ENCODE data around the gene RCL1. TPM values are rescaled to one million over a fixed set of nuclear protein-coding genes. Genes with fewer than 3 reads are reported as not detected.

The RCL1 gene
- total and polyA plus RNA-seq, 4 donors, result 14.3 to 32.0 (median 22.6) TPM

DNA sequence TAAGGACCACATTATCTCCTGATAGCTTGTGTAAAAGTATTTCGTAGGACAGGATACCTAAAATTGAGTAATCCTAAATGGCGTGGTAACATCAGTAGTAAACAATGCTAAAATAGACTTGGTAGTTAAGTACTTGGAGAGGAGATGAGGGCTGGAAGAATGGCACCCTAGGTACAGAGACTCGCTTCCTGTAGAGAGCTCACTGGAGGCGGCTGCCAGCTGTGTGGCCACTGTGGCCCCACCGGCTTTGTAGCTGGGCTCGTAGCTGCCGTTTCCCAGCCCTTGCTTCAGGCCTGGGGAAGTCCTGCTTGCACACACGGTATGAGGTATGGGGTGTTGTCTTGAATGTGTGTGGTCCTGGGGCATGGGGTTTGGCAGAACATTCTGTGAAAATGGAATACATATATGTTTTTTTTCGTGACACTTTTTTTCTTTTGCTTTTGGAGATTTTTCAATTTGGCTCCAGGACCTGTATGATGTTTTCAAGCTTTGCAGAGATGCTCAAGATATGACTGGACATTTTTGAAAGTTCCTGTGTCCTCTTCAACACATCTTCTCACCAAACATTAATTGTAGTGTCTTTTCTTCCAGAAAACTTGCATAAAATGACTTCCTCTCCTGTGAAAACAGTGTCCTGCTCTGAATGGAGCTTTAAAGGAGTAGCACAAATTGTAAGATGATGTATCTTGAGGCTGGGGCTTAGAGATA lies 58.0 kb downstream of the RCL1 start:
- no peaks in the 10 kb centered on the region for H3K9me3 ChIP-seq (ENCODE audit: control insufficient read depth, insufficient read depth, low read length)
- WGBS (ENCODE audit: insufficient coverage), result 88% methylated on average over 7 of the region's 9 CpGs
- H3K4me1 ChIP-seq (ENCODE audit: control insufficient read depth, insufficient read depth, low read length), result peaks cover 3% of the 10 kb centered on the region
- peaks cover 18% of the 10 kb centered on the region for H3K36me3 ChIP-seq (ENCODE audit: control insufficient read depth, insufficient read depth, low read length)
- no peaks in the 10 kb centered on the region for H3K27me3 ChIP-seq (ENCODE audit: control insufficient read depth, insufficient read depth, low read length)
- H3K27ac ChIP-seq (ENCODE audit: low read depth, low read length), result no peak overlapping the region
- no peak overlapping the region for H3K4me3 ChIP-seq (ENCODE audit: low read depth, low read length)
- no peak for DNase-seq (ENCODE audit: low read depth in 4 of 6, low spot score in 6 of 6)

GRCh38 chr9:4852419-4852818 lies 59.7 kb downstream of the RCL1 start:
- Histone ChIP-seq H3K4me3 (ENCODE audit: low read depth, low read length) (no peak overlapping the region), H3K27me3 (ENCODE audit: control insufficient read depth, insufficient read depth, low read length) (no peaks in the 10 kb centered on the region), H3K9me3 (ENCODE audit: control insufficient read depth, insufficient read depth, low read length) (no peaks in the 10 kb centered on the region), H3K4me1 (ENCODE audit: control insufficient read depth, insufficient read depth, low read length) (peaks cover 3% of the 10 kb centered on the region), H3K27ac (ENCODE audit: low read depth, low read length) (no peak overlapping the region), H3K36me3 (ENCODE audit: control insufficient read depth, insufficient read depth, low read length) (peaks cover 18% of the 10 kb centered on the region)
- WGBS (ENCODE audit: insufficient coverage), result 96% methylated on average over 6 of the region's 6 CpGs
- DNase-seq (ENCODE audit: low read depth in 4 of 6, low spot score in 6 of 6), result no peak

DNA sequence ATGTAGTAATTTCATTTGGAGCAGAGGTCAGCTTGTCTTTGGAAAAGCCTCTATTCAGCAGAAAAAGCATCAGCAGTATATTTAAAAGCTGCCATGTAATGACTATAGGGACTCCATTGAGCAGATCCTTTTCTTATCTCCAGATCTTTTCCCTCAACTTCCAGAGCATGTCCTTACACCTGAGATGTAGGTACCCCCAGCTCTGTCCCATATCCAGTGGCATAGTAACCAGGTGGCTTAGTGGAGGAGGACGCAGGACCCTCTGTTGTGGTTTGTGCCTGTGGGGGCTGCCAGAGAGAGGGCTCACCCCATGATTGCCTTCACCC lies 61.5 kb downstream of the RCL1 start:
- Histone ChIP-seq H3K36me3 (ENCODE audit: control insufficient read depth, insufficient read depth, low read length) (peaks cover 14% of the 10 kb centered on the region), H3K27ac (ENCODE audit: low read depth, low read length) (no peak overlapping the region), H3K4me3 (ENCODE audit: low read depth, low read length) (no peak overlapping the region), H3K27me3 (ENCODE audit: control insufficient read depth, insufficient read depth, low read length) (no peaks in the 10 kb centered on the region), H3K9me3 (ENCODE audit: control insufficient read depth, insufficient read depth, low read length) (no peaks in the 10 kb centered on the region), H3K4me1 (ENCODE audit: control insufficient read depth, insufficient read depth, low read length) (peaks cover 3% of the 10 kb centered on the region)
- no CpG with 5 or more reads among the region's 1 CpG for WGBS (ENCODE audit: insufficient coverage)
- DNase-seq (ENCODE audit: low read depth in 4 of 6, low spot score in 6 of 6), result no peak

DNA sequence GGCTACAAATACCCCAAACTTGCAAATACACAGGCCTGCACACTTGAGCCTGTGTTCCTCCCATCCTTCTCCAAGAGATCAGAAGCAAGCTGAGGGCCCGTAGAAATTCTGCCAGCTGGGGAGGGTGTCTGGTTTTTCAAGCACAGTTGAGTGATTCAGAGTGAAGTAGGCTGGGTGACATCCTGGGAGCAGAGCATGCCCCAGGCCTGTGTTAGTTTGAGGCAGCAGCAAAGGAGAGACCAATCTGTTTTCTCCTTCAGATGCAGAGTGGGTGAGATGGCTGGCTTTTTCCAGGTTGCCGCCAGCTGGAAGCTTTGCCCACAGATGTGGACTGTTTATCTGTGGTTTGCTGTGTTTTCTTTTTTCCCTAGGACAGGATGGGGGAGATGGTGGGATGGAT lies 63.1 kb downstream of the RCL1 start:
- Histone ChIP-seq H3K4me3 (ENCODE audit: low read depth, low read length) (no peak overlapping the region), H3K9me3 (ENCODE audit: control insufficient read depth, insufficient read depth, low read length) (no peaks in the 10 kb centered on the region), H3K27me3 (ENCODE audit: control insufficient read depth, insufficient read depth, low read length) (no peaks in the 10 kb centered on the region), H3K4me1 (ENCODE audit: control insufficient read depth, insufficient read depth, low read length) (no peaks in the 10 kb centered on the region), H3K36me3 (ENCODE audit: control insufficient read depth, insufficient read depth, low read length) (peaks cover 10% of the 10 kb centered on the region), H3K27ac (ENCODE audit: low read depth, low read length) (peak overlapping the region; percentile 8)
- DNase-seq (ENCODE audit: low read depth in 4 of 6, low spot score in 6 of 6), result peak in 4 of 6 donors; percentile 6 to 62 (median 20)
- 80% methylated on average over 2 of the region's 2 CpGs for WGBS (ENCODE audit: insufficient coverage)

- Histone ChIP-seq H3K4me3 (ENCODE audit: low read depth, low read length) (no peak overlapping the region), H3K9me3 (ENCODE audit: control insufficient read depth, insufficient read depth, low read length) (no peaks in the 10 kb centered on the region), H3K27ac (ENCODE audit: low read depth, low read length) (no peak overlapping the region), H3K36me3 (ENCODE audit: control insufficient read depth, insufficient read depth, low read length) (peaks cover 10% of the 10 kb centered on the region), H3K4me1 (ENCODE audit: control insufficient read depth, insufficient read depth, low read length) (no peaks in the 10 kb centered on the region), H3K27me3 (ENCODE audit: control insufficient read depth, insufficient read depth, low read length) (no peaks in the 10 kb centered on the region)
- no peak for DNase-seq (ENCODE audit: low read depth in 4 of 6, low spot score in 6 of 6)
- no CpG with 5 or more reads among the region's 8 CpGs for WGBS (ENCODE audit: insufficient coverage)
Measured at GRCh38 chr9:4857163-4857810, 64.5 kb downstream of the RCL1 start.

DNA sequence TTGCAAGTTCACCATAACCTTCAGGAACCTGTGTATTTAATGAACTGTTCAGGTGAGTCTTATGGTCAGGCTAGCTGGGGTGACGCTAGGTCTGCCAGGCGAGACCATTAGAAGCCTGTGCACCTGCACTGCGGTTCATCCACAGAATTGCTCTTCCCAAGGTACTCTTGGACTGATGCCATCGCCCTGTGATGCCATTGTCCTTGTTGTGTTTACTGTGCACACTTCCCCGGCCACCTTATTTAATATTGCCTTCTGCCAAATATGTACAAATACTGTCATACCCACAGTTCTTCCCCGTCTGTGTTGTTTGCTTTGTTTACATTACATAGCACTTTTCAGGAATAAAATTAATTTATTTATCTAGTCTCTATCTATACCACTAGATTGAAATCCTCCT lies 66.3 kb downstream of the RCL1 start:
- no peaks in the 10 kb centered on the region for H3K27me3 ChIP-seq (ENCODE audit: control insufficient read depth, insufficient read depth, low read length)
- no peak for DNase-seq (ENCODE audit: low read depth in 4 of 6, low spot score in 6 of 6)
- no peak overlapping the region for H3K4me3 ChIP-seq (ENCODE audit: low read depth, low read length)
- H3K9me3 ChIP-seq (ENCODE audit: control insufficient read depth, insufficient read depth, low read length), result no peaks in the 10 kb centered on the region
- H3K4me1 ChIP-seq (ENCODE audit: control insufficient read depth, insufficient read depth, low read length), result peaks cover 4% of the 10 kb centered on the region
- H3K27ac ChIP-seq (ENCODE audit: low read depth, low read length), result no peak overlapping the region
- WGBS (ENCODE audit: insufficient coverage), result 100% methylated on average over 4 of the region's 6 CpGs
- peaks cover under 1% of the 10 kb centered on the region for H3K36me3 ChIP-seq (ENCODE audit: control insufficient read depth, insufficient read depth, low read length)

- Histone ChIP-seq H3K4me3 (ENCODE audit: low read depth, low read length) (no peak overlapping the region), H3K4me1 (ENCODE audit: control insufficient read depth, insufficient read depth, low read length) (peaks cover 4% of the 10 kb centered on the region), H3K36me3 (ENCODE audit: control insufficient read depth, insufficient read depth, low read length) (no peaks in the 10 kb centered on the region), H3K27me3 (ENCODE audit: control insufficient read depth, insufficient read depth, low read length) (no peaks in the 10 kb centered on the region), H3K27ac (ENCODE audit: low read depth, low read length) (no peak overlapping the region), H3K9me3 (ENCODE audit: control insufficient read depth, insufficient read depth, low read length) (no peaks in the 10 kb centered on the region)
- no peak for DNase-seq (ENCODE audit: low read depth in 4 of 6, low spot score in 6 of 6)
- WGBS (ENCODE audit: insufficient coverage), result no CpG with 5 or more reads among the region's 2 CpGs
Measured at GRCh38 chr9:4860383-4860782, 67.6 kb downstream of the RCL1 start.

- DNase-seq (ENCODE audit: low read depth in 4 of 6, low spot score in 6 of 6), result no peak
- Histone ChIP-seq H3K9me3 (ENCODE audit: control insufficient read depth, insufficient read depth, low read length) (no peaks in the 10 kb centered on the region), H3K36me3 (ENCODE audit: control insufficient read depth, insufficient read depth, low read length) (no peaks in the 10 kb centered on the region), H3K27ac (ENCODE audit: low read depth, low read length) (no peak overlapping the region), H3K4me3 (ENCODE audit: low read depth, low read length) (no peak overlapping the region), H3K27me3 (ENCODE audit: control insufficient read depth, insufficient read depth, low read length) (no peaks in the 10 kb centered on the region), H3K4me1 (ENCODE audit: control insufficient read depth, insufficient read depth, low read length) (peaks cover 4% of the 10 kb centered on the region)
- WGBS (ENCODE audit: insufficient coverage), result 90% methylated on average over 1 of the region's 2 CpGs
Measured at GRCh38 chr9:4861145-4861544, 68.4 kb downstream of the RCL1 start.

DNA sequence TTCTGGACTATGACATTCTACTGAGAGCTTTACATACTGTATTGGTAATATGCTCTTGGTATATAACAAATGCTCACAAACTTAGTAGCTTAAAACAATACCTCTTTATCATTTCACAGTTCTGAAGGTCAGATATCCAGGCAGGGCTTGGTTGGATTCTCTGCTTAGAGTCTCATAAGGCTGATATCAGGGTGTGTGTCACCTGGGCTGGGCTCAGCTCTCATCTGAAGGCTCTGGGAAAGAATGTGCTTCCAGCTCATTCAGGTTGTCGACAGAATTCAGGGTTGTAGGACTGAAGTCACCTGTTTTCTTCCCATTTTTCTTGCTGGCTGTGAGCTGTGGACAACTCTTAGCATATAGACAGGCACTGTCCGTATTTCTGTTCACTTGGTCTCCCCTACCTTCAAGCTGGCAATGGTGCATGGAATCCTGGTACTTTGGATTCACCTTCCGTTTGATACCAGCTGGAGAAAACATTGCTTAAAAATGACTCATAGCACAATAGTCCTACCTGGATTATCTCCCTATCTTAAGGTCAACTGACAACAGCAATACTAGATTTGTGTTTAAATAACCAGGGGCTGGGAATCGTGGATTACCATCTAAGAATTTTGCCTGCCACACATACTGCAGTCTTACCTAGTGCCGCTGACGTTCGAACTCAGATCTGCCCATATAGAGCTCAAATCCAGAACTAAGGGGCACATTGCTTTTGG lies 69.2 kb downstream of the RCL1 start:
- WGBS (ENCODE audit: insufficient coverage), result 100% methylated on average over 6 of the region's 7 CpGs
- Histone ChIP-seq H3K27me3 (ENCODE audit: control insufficient read depth, insufficient read depth, low read length) (no peaks in the 10 kb centered on the region), H3K9me3 (ENCODE audit: control insufficient read depth, insufficient read depth, low read length) (no peaks in the 10 kb centered on the region), H3K4me1 (ENCODE audit: control insufficient read depth, insufficient read depth, low read length) (peaks cover 4% of the 10 kb centered on the region), H3K36me3 (ENCODE audit: control insufficient read depth, insufficient read depth, low read length) (no peaks in the 10 kb centered on the region), H3K27ac (ENCODE audit: low read depth, low read length) (no peak overlapping the region), H3K4me3 (ENCODE audit: low read depth, low read length) (no peak overlapping the region)
- DNase-seq (ENCODE audit: low read depth in 4 of 6, low spot score in 6 of 6), result no peak

Data from spinal cord (tissue), 10 donors.